GM10266 (cell line): ENCODE results near the gene EEF1A2.

Experiments
- DNase-seq: peaks from one replicate; pipeline ENCODE4 v3.0.0; 2012; ENCODE audit errors: extremely low spot score
- CTCF ChIP-seq: IDR thresholded peaks from 2 replicates; pipeline ENCODE4 v1.5.1; 2012; ENCODE audit warnings: mild to moderate bottlenecking, low read depth; ENCODE audit not compliant: control insufficient read depth, insufficient read depth; ENCODE audit errors: missing control alignments

The EEF1A2 gene

GRCh38 chr20:63439866-63440265 lies 59.0 kb downstream of the EEF1A2 start:
- TF ChIP-seq CTCF = no peak
- no peak for DNase-seq

GRCh38 chr20:63438121-63438520 lies 60.8 kb downstream of the EEF1A2 start:
- TF ChIP-seq CTCF = no peak
- no peak for DNase-seq
